Measurements from ENCODE around the gene OIP5.

Gene OIP5

GRCh38 chr15:41332194-41333025 is at the start of gene OIP5, which contains the start of gene NUSAP1:
Gene OIP5, minus strand, starts transcription at chr15:41332591. Its CDS starts 30 bp downstream, at chr15:41332561.
Gene NUSAP1, plus strand, starts transcription at chr15:41332881. Its CDS starts 77 bp downstream, at chr15:41332958.
- H4K20me1 ChIP-seq, result peaks cover 0 to 24% (median 17%) of the 10 kb centered on the region in 11 experiments; a peak in 15 of 22 replicates
- H3K4me3 ChIP-seq, result peak within 1 kb of the TSS; percentile 73 to 87 (median 80)
- peak within 1 kb of the TSS; percentile 50 to 98 (median 91); a peak in 21 of 22 replicates for H3K27ac ChIP-seq
- H3K27me3 ChIP-seq, result no peaks in the 10 kb centered on the region
- peak in 9 of 11 experiments; percentile 11 to 97 (median 81); a peak in 14 of 22 replicates for TF ChIP-seq Cebpa-rat (IDR thresholded peaks at IDR 0.05)
- no peaks in the 10 kb centered on the region for H3K9me3 ChIP-seq (replicated peaks in 1 of 11)
- H3K4me2 ChIP-seq, result peak within 1 kb of the TSS; percentile 81 to 95 (median 86)
- peaks cover 0 to 42% (median 27%) of the 10 kb centered on the region in 11 experiments; a peak in 13 of 22 replicates for H3K36me3 ChIP-seq
- peaks cover 15 to 41% (median 37%) of the 10 kb centered on the region in 10 experiments for H3K4me1 ChIP-seq
- peak within 1 kb of the TSS; percentile 85 to 97 (median 91) for H3K9ac ChIP-seq

DNA sequence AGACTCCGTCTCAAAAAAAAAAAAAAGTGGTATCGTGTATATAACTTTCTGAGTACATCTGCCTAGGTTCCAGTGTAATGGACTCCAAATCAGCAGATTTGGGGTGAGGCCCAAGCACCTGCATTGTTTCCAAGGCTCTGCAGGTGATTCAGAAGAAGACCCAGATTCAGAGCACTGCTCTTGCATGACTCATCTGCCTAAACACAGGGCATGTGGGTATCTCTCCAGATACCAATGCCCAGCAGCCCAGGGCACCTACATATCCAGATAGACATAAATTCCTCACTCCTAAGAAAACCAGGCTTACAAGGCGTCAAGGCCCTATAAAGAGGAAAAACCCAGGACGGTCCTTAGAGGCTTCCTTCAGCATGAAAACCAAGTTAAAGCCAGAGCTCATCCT is 45.6 kb upstream of the OIP5 start:
- H4K20me1 ChIP-seq, result peaks cover 0 to under 1% (median 0%) of the 10 kb centered on the region in 11 experiments; a peak in 5 of 22 replicates
- no peak overlapping the region for H3K4me3 ChIP-seq
- H3K36me3 ChIP-seq, result peaks cover 58 to 90% (median 88%) of the 10 kb centered on the region in 11 experiments

DNA sequence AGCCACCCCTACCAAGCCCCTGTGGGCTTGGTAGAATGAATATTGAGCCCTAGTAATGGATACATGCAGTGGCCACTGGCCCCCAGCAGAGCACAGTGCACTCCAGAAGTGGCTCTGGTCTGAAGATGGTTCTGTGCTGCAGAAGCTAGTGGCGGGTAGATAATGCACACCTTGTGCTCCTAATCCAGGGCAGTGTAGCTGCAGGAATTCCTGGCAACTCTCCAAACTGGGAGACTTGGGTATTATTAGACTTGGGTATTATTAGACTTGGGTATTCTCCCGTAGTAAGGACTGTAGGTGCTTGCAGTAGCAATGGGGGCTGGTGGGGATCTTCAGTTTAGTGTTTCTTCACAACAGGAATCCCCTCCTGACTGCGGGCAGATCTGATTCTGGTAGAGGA is 35.0 kb upstream of the OIP5 start:
- no peaks in the 10 kb centered on the region for H3K27me3 ChIP-seq
- H3K27ac ChIP-seq, result no peak overlapping the region
- H3K9ac ChIP-seq, result no peak overlapping the region
- peaks cover 42 to 100% (median 100%) of the 10 kb centered on the region in 11 experiments for H3K36me3 ChIP-seq
- H3K4me2 ChIP-seq, result no peak overlapping the region
- H3K9me3 ChIP-seq (replicated peaks in 1 of 11), result no peaks in the 10 kb centered on the region
- no peaks in the 10 kb centered on the region for H3K4me1 ChIP-seq
- no peak overlapping the region for H3K4me3 ChIP-seq
- no peak for TF ChIP-seq Cebpa-rat (IDR thresholded peaks at IDR 0.05)
- peaks cover 0 to 54% (median 15%) of the 10 kb centered on the region in 11 experiments; a peak in 13 of 22 replicates for H4K20me1 ChIP-seq

More for the DNA sequence above, 45.6 kb upstream of the OIP5 start:
- TF ChIP-seq Cebpa-rat (IDR thresholded peaks at IDR 0.05), result no peak
- H3K27me3 ChIP-seq, result no peaks in the 10 kb centered on the region
- H3K9ac ChIP-seq, result no peak overlapping the region
- no peak overlapping the region for H3K4me2 ChIP-seq
- no peak overlapping the region for H3K27ac ChIP-seq
- H3K9me3 ChIP-seq (replicated peaks in 1 of 11), result peaks cover 0 to 11% (median 0%) of the 10 kb centered on the region in 11 experiments; a peak in 7 of 22 replicates
- H3K4me1 ChIP-seq, result no peaks in the 10 kb centered on the region

GRCh38 chr15:41354371-41354770 is 22.0 kb upstream of the OIP5 start:
- peaks cover 41 to 100% (median 100%) of the 10 kb centered on the region in 11 experiments for H3K36me3 ChIP-seq
- no peak overlapping the region for H3K4me2 ChIP-seq
- H3K9ac ChIP-seq, result no peak overlapping the region
- no peaks in the 10 kb centered on the region for H3K27me3 ChIP-seq
- H3K27ac ChIP-seq, result no peak overlapping the region
- no peak for TF ChIP-seq Cebpa-rat (IDR thresholded peaks at IDR 0.05)
- peaks cover 0 to 21% (median 3%) of the 10 kb centered on the region in 11 experiments; a peak in 9 of 22 replicates for H4K20me1 ChIP-seq
- H3K4me3 ChIP-seq, result no peak overlapping the region
- no peaks in the 10 kb centered on the region for H3K9me3 ChIP-seq (replicated peaks in 1 of 11)
- H3K4me1 ChIP-seq, result no peaks in the 10 kb centered on the region

DNA sequence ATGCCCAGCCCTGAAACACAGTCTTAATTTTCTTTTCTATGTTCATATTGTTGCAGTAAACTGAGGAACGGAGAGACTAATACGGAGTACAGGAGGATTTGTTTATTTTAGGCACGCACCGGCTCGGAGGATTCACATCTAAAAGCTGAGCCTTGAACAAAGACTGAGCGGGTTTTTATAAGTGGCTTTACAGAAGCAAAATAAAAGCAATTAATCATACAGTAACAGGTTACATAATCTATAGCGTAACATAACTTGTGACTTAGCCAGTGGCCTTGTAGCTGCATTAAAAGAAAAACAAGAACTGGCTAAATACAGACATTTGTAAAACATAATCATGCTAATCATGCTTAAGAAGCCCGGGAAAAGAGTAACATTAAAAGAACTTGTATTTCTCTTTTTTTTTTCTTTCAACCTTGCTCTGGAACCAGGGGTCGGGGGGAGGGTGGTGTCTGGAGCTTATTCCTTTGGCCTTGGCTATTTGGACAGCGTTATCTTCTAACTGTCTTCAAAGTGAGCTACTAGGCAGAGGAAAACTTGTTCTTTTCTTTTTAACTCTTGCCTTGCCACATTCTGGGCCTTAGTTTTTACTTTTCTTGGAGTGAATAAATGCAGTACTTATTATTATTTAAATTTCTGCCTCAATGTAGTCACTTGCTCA is 17.8 kb upstream of the OIP5 start:
- Histone ChIP-seq H3K27ac (no peak overlapping the region), H3K9me3 (replicated peaks in 1 of 11) (no peaks in the 10 kb centered on the region), H3K4me2 (no peak overlapping the region), H3K9ac (no peak overlapping the region), H3K4me1 (no peaks in the 10 kb centered on the region), H4K20me1 (peaks cover 0 to 58% (median 25%) of the 10 kb centered on the region in 11 experiments; a peak in 11 of 22 replicates), H3K36me3 (peaks cover 16 to 100% (median 100%) of the 10 kb centered on the region in 11 experiments), H3K4me3 (no peak overlapping the region), H3K27me3 (no peaks in the 10 kb centered on the region)
- TF ChIP-seq Cebpa-rat (IDR thresholded peaks at IDR 0.05), result no peak

- Histone ChIP-seq H4K20me1 (peaks cover 0 to 77% (median 50%) of the 10 kb centered on the region in 11 experiments; a peak in 12 of 22 replicates), H3K27ac (no peak overlapping the region), H3K9ac (no peak overlapping the region), H3K36me3 (peaks cover 6 to 100% (median 100%) of the 10 kb centered on the region in 11 experiments), H3K4me1 (no peaks in the 10 kb centered on the region), H3K9me3 (replicated peaks in 1 of 11) (no peaks in the 10 kb centered on the region), H3K4me3 (no peak overlapping the region), H3K27me3 (no peaks in the 10 kb centered on the region), H3K4me2 (no peak overlapping the region)
- TF ChIP-seq Cebpa-rat (IDR thresholded peaks at IDR 0.05), result no peak
Observed at GRCh38 chr15:41347236-41347635, 14.8 kb upstream of the OIP5 start.

- TF ChIP-seq Cebpa-rat (IDR thresholded peaks at IDR 0.05), result no peak
- Histone ChIP-seq H3K27ac (no peak overlapping the region), H3K4me2 (no peak overlapping the region), H3K27me3 (no peaks in the 10 kb centered on the region), H3K4me1 (peaks cover 0 to 24% (median 23%) of the 10 kb centered on the region in 10 experiments; a peak in 16 of 20 replicates), H3K9me3 (replicated peaks in 1 of 11) (no peaks in the 10 kb centered on the region), H3K4me3 (no peak overlapping the region), H3K36me3 (peaks cover 0 to 100% (median 97%) of the 10 kb centered on the region in 11 experiments; a peak in 21 of 22 replicates), H3K9ac (no peak overlapping the region), H4K20me1 (peaks cover 0 to 92% (median 79%) of the 10 kb centered on the region in 11 experiments; a peak in 16 of 22 replicates)
Observed at GRCh38 chr15:41341519-41341918, 9.1 kb upstream of the OIP5 start.

- Histone ChIP-seq H3K9me3 (replicated peaks in 1 of 11) (no peaks in the 10 kb centered on the region), H3K4me1 (peaks cover 0 to 32% (median 31%) of the 10 kb centered on the region in 10 experiments; a peak in 17 of 20 replicates), H3K27ac (no peak overlapping the region), H3K9ac (no peak overlapping the region), H3K4me2 (no peak overlapping the region), H3K4me3 (no peak overlapping the region), H4K20me1 (peaks cover 0 to 89% (median 81%) of the 10 kb centered on the region in 11 experiments; a peak in 16 of 22 replicates), H3K27me3 (no peaks in the 10 kb centered on the region), H3K36me3 (peaks cover 0 to 94% (median 90%) of the 10 kb centered on the region in 11 experiments; a peak in 21 of 22 replicates)
- TF ChIP-seq Cebpa-rat (IDR thresholded peaks at IDR 0.05), result no peak
Observed at GRCh38 chr15:41340189-41340695, 7.9 kb upstream of the OIP5 start.

Measured in BLaER1 treated with 17β-estradiol and CSF1 and Interleukin-3, amounts not matched to agents 10 nM and 100 nM (cell line).